OCI-LY7 (cell line): ENCODE measurements around the gene ZNF341.

Experiments
- EZH2phosphoT487 ChIP-seq: fragments of 200-600 bp; sonication (generic); IDR thresholded peaks from 2 replicates; pipeline ENCODE4 v1.6.1; 2018; ENCODE audit warnings: low read depth, borderline replicate concordance, mild to moderate bottlenecking, mixed run types, antibody characterized with exemption, low read length, moderate library complexity, mixed read lengths
- TF ChIP-seq, protein P1 (sequence below): fragments of 200-600 bp; sonication (generic); conservative IDR thresholded peaks from 2 replicates; pipeline ENCODE4 v1.5.1; 2014; ENCODE audit warnings: mild to moderate bottlenecking, antibody characterized with exemption, low read length, moderate library complexity, mixed read lengths

- TF ChIP-seq, protein P1, sequence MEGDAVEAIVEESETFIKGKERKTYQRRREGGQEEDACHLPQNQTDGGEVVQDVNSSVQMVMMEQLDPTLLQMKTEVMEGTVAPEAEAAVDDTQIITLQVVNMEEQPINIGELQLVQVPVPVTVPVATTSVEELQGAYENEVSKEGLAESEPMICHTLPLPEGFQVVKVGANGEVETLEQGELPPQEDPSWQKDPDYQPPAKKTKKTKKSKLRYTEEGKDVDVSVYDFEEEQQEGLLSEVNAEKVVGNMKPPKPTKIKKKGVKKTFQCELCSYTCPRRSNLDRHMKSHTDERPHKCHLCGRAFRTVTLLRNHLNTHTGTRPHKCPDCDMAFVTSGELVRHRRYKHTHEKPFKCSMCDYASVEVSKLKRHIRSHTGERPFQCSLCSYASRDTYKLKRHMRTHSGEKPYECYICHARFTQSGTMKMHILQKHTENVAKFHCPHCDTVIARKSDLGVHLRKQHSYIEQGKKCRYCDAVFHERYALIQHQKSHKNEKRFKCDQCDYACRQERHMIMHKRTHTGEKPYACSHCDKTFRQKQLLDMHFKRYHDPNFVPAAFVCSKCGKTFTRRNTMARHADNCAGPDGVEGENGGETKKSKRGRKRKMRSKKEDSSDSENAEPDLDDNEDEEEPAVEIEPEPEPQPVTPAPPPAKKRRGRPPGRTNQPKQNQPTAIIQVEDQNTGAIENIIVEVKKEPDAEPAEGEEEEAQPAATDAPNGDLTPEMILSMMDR: no peak
- no peak for TF ChIP-seq EZH2phosphoT487
These were observed 49.3 kb downstream of the ZNF341 start for GRCh38 chr20:33781133-33781532.
